H9 (cell line): ENCODE measurements around the gene ATP6V1B1. TPM values are rescaled to one million over a fixed set of nuclear protein-coding genes. Genes with fewer than 3 reads are reported as not detected.

Experiments used
- DNase-seq: peaks from one replicate; pipeline ENCODE4 v3.0.0-alpha.2; 2017
- H2AFZ ChIP-seq: one replicate; pipeline ENCODE4 v1.6.1; 2013; ENCODE audit warnings: mild to moderate bottlenecking, low read length, control low read depth, moderate library complexity
- H2AK5ac ChIP-seq: 2 replicates; pipeline ENCODE4 v1.6.1; 2013; ENCODE audit warnings: low read length, control low read depth, mixed read lengths; ENCODE audit not compliant: insufficient read length
- H2BK120ac ChIP-seq: one replicate; pipeline ENCODE4 v1.6.1; 2013; ENCODE audit warnings: low read depth, mild to moderate bottlenecking, low read length, control low read depth, inconsistent platforms; ENCODE audit not compliant: poor library complexity, severe bottlenecking
- H2BK12ac ChIP-seq: 2 replicates; pipeline ENCODE4 v1.6.1; 2013; ENCODE audit warnings: low read length, control low read depth, mixed read lengths, low read depth; ENCODE audit not compliant: insufficient read length
- H2BK15ac ChIP-seq: 2 replicates; pipeline ENCODE4 v1.6.1; 2013; ENCODE audit warnings: low read depth, low read length, control low read depth
- H2BK20ac ChIP-seq: one replicate; pipeline ENCODE4 v1.6.1; 2013; ENCODE audit warnings: low read depth, mild to moderate bottlenecking, low read length, control low read depth, inconsistent platforms; ENCODE audit not compliant: poor library complexity, severe bottlenecking
- H2BK5ac ChIP-seq: 2 replicates; pipeline ENCODE4 v1.6.1; 2013; ENCODE audit warnings: low read length, control low read depth, mixed read lengths; ENCODE audit not compliant: insufficient read length
- H3K14ac ChIP-seq: 2 replicates; pipeline ENCODE4 v1.6.1; 2013; ENCODE audit warnings: low read length, control low read depth; ENCODE audit not compliant: insufficient read depth
- H3K18ac ChIP-seq: 2 replicates; pipeline ENCODE4 v1.6.1; 2013; ENCODE audit warnings: low read depth, mild to moderate bottlenecking, mixed read lengths, low read length, control low read depth; ENCODE audit not compliant: insufficient read length
- H3K23ac ChIP-seq: 2 replicates; pipeline ENCODE4 v1.6.1; 2013; ENCODE audit warnings: low read length, control low read depth, mixed read lengths, low read depth; ENCODE audit not compliant: insufficient read length
- H3K23me2 ChIP-seq: 2 replicates; pipeline ENCODE4 v1.6.1; 2013; ENCODE audit warnings: low read depth, mild to moderate bottlenecking, mixed read lengths, low read length, control low read depth; ENCODE audit not compliant: insufficient read length, poor library complexity, severe bottlenecking
- H3K27ac ChIP-seq: 2 replicates; pipeline ENCODE4 v1.5.1; 2013; ENCODE audit warnings: low read length, control low read depth, mixed read lengths, low read depth; ENCODE audit not compliant: insufficient read length
- H3K27me3 ChIP-seq: 2 replicates; pipeline ENCODE4 v1.6.1; 2013; ENCODE audit warnings: low read length, control low read depth, inconsistent platforms; ENCODE audit not compliant: insufficient read depth
- H3K4ac ChIP-seq: 2 replicates; pipeline ENCODE4 v1.6.1; 2013; ENCODE audit warnings: low read depth, mild to moderate bottlenecking, control low read depth, inconsistent platforms, low read length, moderate library complexity
- H3K4me1 ChIP-seq: 2 replicates; pipeline ENCODE4 v1.6.1; 2013; ENCODE audit warnings: low read length, control low read depth, inconsistent platforms; ENCODE audit not compliant: insufficient read depth
- H3K4me2 ChIP-seq: 2 replicates; pipeline ENCODE4 v1.6.1; 2013; ENCODE audit warnings: low read length, control low read depth, mixed read lengths; ENCODE audit not compliant: insufficient read length, insufficient read depth
- H3K56ac ChIP-seq: 2 replicates; pipeline ENCODE4 v1.6.1; 2013; ENCODE audit warnings: low read depth, mild to moderate bottlenecking, mixed read lengths, low read length, control low read depth; ENCODE audit not compliant: insufficient read length
- H3K79me1 ChIP-seq: 2 replicates; pipeline ENCODE4 v1.6.1; 2013; ENCODE audit warnings: low read depth, mild to moderate bottlenecking, moderate library complexity, low read length, control low read depth, inconsistent platforms; ENCODE audit not compliant: insufficient read depth, poor library complexity, severe bottlenecking
- H3K79me2 ChIP-seq: 2 replicates; pipeline ENCODE4 v1.6.1; 2013; ENCODE audit warnings: low read length, control low read depth, inconsistent platforms; ENCODE audit not compliant: insufficient read depth
- H3K9ac ChIP-seq: 2 replicates; pipeline ENCODE4 v1.6.1; 2013; ENCODE audit warnings: low read length, control low read depth, mixed read lengths; ENCODE audit not compliant: insufficient read length; ENCODE audit errors: extremely low read depth
- H3K9me3 ChIP-seq: one replicate; pipeline ENCODE4 v1.6.1; 2013; ENCODE audit warnings: low read depth, low read length, inconsistent platforms; ENCODE audit not compliant: control insufficient read depth
- H3T11ph ChIP-seq: one replicate; pipeline ENCODE4 v1.6.1; 2013; ENCODE audit warnings: mild to moderate bottlenecking, low read length, control low read depth, inconsistent platforms
- H4K20me1 ChIP-seq: one replicate; pipeline ENCODE4 v1.6.1; 2013; ENCODE audit not compliant: control insufficient read depth, insufficient read length, insufficient read depth
- H4K5ac ChIP-seq: 2 replicates; pipeline ENCODE4 v1.6.1; 2013; ENCODE audit warnings: low read depth, mild to moderate bottlenecking, mixed read lengths, low read length, control low read depth; ENCODE audit not compliant: insufficient read length
- H4K8ac ChIP-seq: replicated peaks from 2 replicates; pipeline ENCODE4 v1.6.1; 2013; ENCODE audit warnings: low read length, control low read depth, mixed read lengths, low read depth; ENCODE audit not compliant: insufficient read length
- H4K91ac ChIP-seq: 2 replicates; pipeline ENCODE4 v1.6.1; 2013; ENCODE audit warnings: low read depth, mild to moderate bottlenecking, moderate library complexity, mixed read lengths, low read length, control low read depth; ENCODE audit not compliant: insufficient read length
- H3K27ac Mint-ChIP-seq, 3 experiments: 2 replicates in 2 of 3; 3 replicates in 1 of 3; pipeline ENCODE4 v1.8.0; 2020 to 2021; ENCODE audit warnings: mixed read lengths in 3 of 3, mild to moderate bottlenecking in 1 of 3, moderate library complexity in 1 of 3
- H3K27me3 Mint-ChIP-seq: 2 replicates; pipeline ENCODE4 v1.8.0; 2021; ENCODE audit warnings: low read depth, mild to moderate bottlenecking, moderate library complexity, mixed read lengths
- H3K36me3 Mint-ChIP-seq, 3 experiments: 2 replicates in 2 of 3; 3 replicates in 1 of 3; pipeline ENCODE4 v1.8.0; 2020 to 2021; ENCODE audit warnings: low read depth in 3 of 3, mixed read lengths in 3 of 3; ENCODE audit not compliant: insufficient read depth in 1 of 3
- H3K4me1 Mint-ChIP-seq, 2 experiments: 2 replicates each; pipeline ENCODE4 v1.8.0; 2020; ENCODE audit warnings: mixed read lengths in 2 of 2
- H3K4me3 Mint-ChIP-seq, 2 experiments: 2 replicates in 1 of 2; 3 replicates in 1 of 2; pipeline ENCODE4 v1.8.0; 2020 to 2021; ENCODE audit warnings: mild to moderate bottlenecking in 2 of 2, mixed read lengths in 2 of 2, moderate library complexity in 1 of 2
- H3K9me3 Mint-ChIP-seq, 2 experiments: 2 replicates in 1 of 2; 3 replicates in 1 of 2; pipeline ENCODE4 v1.8.0; 2020; ENCODE audit warnings: mild to moderate bottlenecking in 2 of 2, mixed read lengths in 2 of 2, moderate library complexity in 1 of 2
- CTCF ChIP-seq: fragments of 200-600 bp; sonication (generic); conservative IDR thresholded peaks from 3 replicates; pipeline ENCODE4 v1.8.0; 2021; ENCODE audit warnings: antibody characterized with exemption, mild to moderate bottlenecking
- WGBS: extraction: QIAGEN DNeasy Blood & Tissue Kit; methylation state at CpG from one replicate; pipeline ENCODE4 v1.1.7; 2013; ENCODE audit warnings: missing lambda C conversion rate, low lambda C conversion rate, mixed read lengths; ENCODE audit not compliant: insufficient read length; ENCODE audit errors: extremely low coverage; 5-methylcytosine and 5-hydroxymethylcytosine counted together
- total RNA-seq: library from RNA; stranded (reverse); gene quantifications from 2 replicates; pipeline ENCODE4 v1.2.1, GENCODE V29; 2021

ATP6V1B1 gene
- total RNA-seq, 1 experiment from 2014 or later: not detected

- Histone ChIP-seq H3K79me2 (no peaks in the 10 kb centered on the region), H3T11ph (no peak overlapping the region), H2BK120ac (no peak overlapping the region), H4K8ac (no peak overlapping the region), H4K91ac (no peak overlapping the region), H2BK20ac (no peak overlapping the region), H3K9me3 (no peaks in the 10 kb centered on the region), H4K20me1 (no peaks in the 10 kb centered on the region), H3K56ac (no peak overlapping the region), H4K5ac (no peak overlapping the region), H3K4me2 (no peak overlapping the region), H3K79me1 (no peaks in the 10 kb centered on the region), H2BK15ac (no peak overlapping the region), H3K27me3 (no peaks in the 10 kb centered on the region), H2AFZ (no peak overlapping the region), H3K18ac (no peak overlapping the region), H3K14ac (peak overlapping the region; percentile 19; the same call in 1 of the 2 replicates), H2BK5ac (no peak overlapping the region), H3K4me1 (0 out of 2 replicates have a peak, but pooled peaks cover 2% of the 10 kb centered on the region), H2BK12ac (no peak overlapping the region), H3K4ac (no peak overlapping the region), H3K9ac (no peak overlapping the region), H3K27ac (no peak overlapping the region), H2AK5ac (no peak overlapping the region), H3K23me2 (no peaks in the 10 kb centered on the region), H3K23ac (no peak overlapping the region)
- WGBS: no CpG with 5 or more reads among the region's 21 CpGs
- Mint-ChIP-seq H3K4me3 (no peak overlapping the region), H3K27me3 (peaks cover 58% of the 10 kb centered on the region), H3K27ac (no peak overlapping the region), H3K36me3 (no peaks in the 10 kb centered on the region; a peak in 1 of 7 replicates), H3K4me1 (peaks cover 20 to 39% of the 10 kb centered on the region in 2 experiments), H3K9me3 (no peaks in the 10 kb centered on the region; a peak in 1 of 5 replicates)
- no peak for DNase-seq
- no peak for TF ChIP-seq CTCF
These were observed 3.0 kb upstream of the ATP6V1B1 start for GRCh38 chr2:70932631-70933230.
